K562 (cell line): ENCODE results near the gene ESR2. TPM values are rescaled to one million over a fixed set of nuclear protein-coding genes. Genes with fewer than 3 reads are reported as not detected.
A peak's percentile ranks its signal among the peaks of the same experiment; 100 is the strongest.

ENCODE experiments used
- ATAC-seq: fragments of 200-7000 bp; cut with Tn5 transposase; 3 replicates; pipeline ENCODE4 v1.9.1; 2020; ENCODE audit warnings: moderate library complexity
- BruUV-seq: library from RNA; stranded (reverse); fragments of 400-500 nt; replicated peaks from 2 replicates; lab custom pipeline; 2021; lab: Mats Ljungman, UMichigan
- CTCF ChIA-PET: fragments of 300-600 bp; formaldehyde crosslinking; extraction: SDS; loops from one replicate; lab custom pipeline; 2021; ENCODE audit warnings: low intra/inter-chr PET ratio; lab: Yijun Ruan, JAX
- POLR2A ChIA-PET: fragments of 300-600, 350-650 bp; sonication (Branson Sonifier 250); formaldehyde crosslinking; extraction: SDS; loops from one replicate; lab custom pipeline; 2021; ENCODE audit warnings: antibody characterized with exemption, inconsistent platforms; lab: Yijun Ruan, JAX
- DNase-seq, 4 experiments: peaks; one replicate each; pipeline versions ENCODE4 v3.0.0 to v3.0.0-alpha.2; 2011 to 2018; ENCODE audit warnings: low spot score in 3 of 4, mixed read lengths in 3 of 4; ENCODE audit errors: extremely low read depth in 1 of 4
- FAIRE-seq: peaks from 2 replicates; lab custom pipeline; 2011; peaks lifted over from hg19 to GRCh38; lab: Jason Lieb, UNC
- H2AFZ ChIP-seq: 2 replicates; pipeline ENCODE4 v1.6.0; 2011; ENCODE audit warnings: low read depth, low read length, control low read depth, inconsistent platforms
- H3K27ac ChIP-seq: fragments of 200-600 bp; 3 replicates; pipeline ENCODE4 v1.8.0; 2011; ENCODE audit warnings: low read depth, mild to moderate bottlenecking, control low read depth, inconsistent platforms, low read length, moderate library complexity, mixed read lengths; ENCODE audit errors: extremely low read depth
- H3K27me3 ChIP-seq, 2 experiments: fragments of 300-600 bp in 1 of 2; 2 replicates in 1 of 2; 3 replicates in 1 of 2; pipeline versions ENCODE4 v1.6.0 to v1.8.0; 2011; ENCODE audit warnings: inconsistent platforms in 2 of 2, low read length in 2 of 2, mild to moderate bottlenecking in 1 of 2, mixed read lengths in 1 of 2, moderate library complexity in 1 of 2; ENCODE audit not compliant: control insufficient read depth in 2 of 2, insufficient read depth in 2 of 2
- H3K36me3 ChIP-seq: fragments of 300-600 bp; 3 replicates; pipeline ENCODE4 v1.8.0; 2011; ENCODE audit warnings: mild to moderate bottlenecking, low read length, inconsistent platforms; ENCODE audit not compliant: control insufficient read depth, insufficient read depth
- H3K4me1 ChIP-seq, 2 experiments: fragments of 200-600 bp in 1 of 2; replicated peaks in 1 of 2; 2 replicates in 1 of 2; 3 replicates in 1 of 2; pipeline versions ENCODE4 v1.5.1 to v1.8.0; 2011; ENCODE audit warnings: inconsistent platforms in 2 of 2, low read length in 2 of 2, mild to moderate bottlenecking in 1 of 2, mixed read lengths in 1 of 2, moderate library complexity in 1 of 2; ENCODE audit not compliant: control insufficient read depth in 2 of 2, insufficient read depth in 2 of 2
- H3K4me2 ChIP-seq: 2 replicates; pipeline ENCODE4 v1.6.1; 2011; ENCODE audit warnings: low read length, control low read depth, inconsistent platforms, mixed read lengths; ENCODE audit not compliant: insufficient read depth
- H3K4me3 ChIP-seq: fragments of 200-600 bp; sonication (generic), shearing (Covaris generic); 2 replicates; pipeline ENCODE4 v1.5.1; 2016; ENCODE audit warnings: control low read depth, inconsistent platforms
- H3K79me2 ChIP-seq: fragments of 200-600 bp; 3 replicates; pipeline ENCODE4 v1.8.0; 2011; ENCODE audit warnings: low read length, inconsistent platforms; ENCODE audit not compliant: control insufficient read depth, insufficient read depth
- H3K9ac ChIP-seq, 2 experiments: 2 replicates each; pipeline versions ENCODE4 v1.6.0 to v1.6.1; 2011; ENCODE audit warnings: low read depth in 2 of 2, low read length in 2 of 2, control low read depth in 1 of 2, inconsistent platforms in 1 of 2, mild to moderate bottlenecking in 1 of 2, mixed read lengths in 1 of 2; ENCODE audit not compliant: insufficient read depth in 1 of 2
- H3K9me1 ChIP-seq: one replicate; pipeline ENCODE4 v1.6.0; 2011; ENCODE audit warnings: inconsistent platforms, mild to moderate bottlenecking, low read length, moderate library complexity; ENCODE audit not compliant: control insufficient read depth, insufficient read depth
- H3K9me3 ChIP-seq: replicated peaks from 2 replicates; pipeline ENCODE4 v1.5.1; 2011; ENCODE audit warnings: low read depth, low read length, inconsistent platforms; ENCODE audit not compliant: control insufficient read depth, insufficient read depth
- H4K20me1 ChIP-seq: replicated peaks from 2 replicates; pipeline ENCODE4 v1.6.1; 2011; ENCODE audit warnings: low read length, inconsistent platforms, mixed read lengths; ENCODE audit not compliant: control insufficient read depth, insufficient read depth
- EP300 ChIP-seq: IDR thresholded peaks from 2 replicates; pipeline ENCODE4 v1.6.1; 2012; ENCODE audit warnings: low read length, improper control_type of control experiment
- FOXP1 ChIP-seq: sonication (generic); formaldehyde crosslinking; IDR thresholded peaks from 2 replicates; pipeline ENCODE4 v1.8.0; 2022; ENCODE audit warnings: mild to moderate bottlenecking, missing genetic modification reagents
- MAFG ChIP-seq: fragments of 450-650 bp; conservative IDR thresholded peaks from 2 replicates; pipeline ENCODE4 v1.6.1; 2016; ENCODE audit warnings: missing genetic modification characterization, missing compliant biosample characterization
- MTA2 ChIP-seq: fragments of 450-650 bp; IDR thresholded peaks from 2 replicates; pipeline ENCODE4 v1.6.1; 2016; ENCODE audit warnings: low read depth
- MTA3 ChIP-seq: fragments of 450-650 bp; formaldehyde crosslinking; IDR thresholded peaks from 2 replicates; pipeline ENCODE4 v1.6.1; 2017; ENCODE audit warnings: mild to moderate bottlenecking, borderline replicate concordance
- MYBL2 ChIP-seq, 2 experiments: fragments of 450-650 bp in 1 of 2; sonication (generic) in 1 of 2; formaldehyde crosslinking in 1 of 2; IDR thresholded peaks; 2 replicates each; pipeline versions ENCODE4 v1.6.1 to v1.8.1; 2017 to 2022; ENCODE audit warnings: borderline replicate concordance in 1 of 2, inconsistent platforms in 1 of 2, low read depth in 1 of 2, mild to moderate bottlenecking in 1 of 2, missing genetic modification reagents in 1 of 2, moderate library complexity in 1 of 2
- NFE2 ChIP-seq: IDR thresholded peaks from 2 replicates; pipeline ENCODE4 v1.6.1; 2014; ENCODE audit warnings: antibody characterized with exemption, low read depth
- NFE2L1 ChIP-seq: fragments of 450-650 bp; IDR thresholded peaks from 2 replicates; pipeline ENCODE4 v1.6.1; 2016; ENCODE audit warnings: missing genetic modification characterization, low read depth, mild to moderate bottlenecking, missing compliant biosample characterization, moderate library complexity, borderline replicate concordance
- NR3C1 ChIP-seq: sonication (generic); formaldehyde crosslinking; IDR thresholded peaks from 2 replicates; pipeline ENCODE4 v1.8.1; 2022; ENCODE audit warnings: missing genetic modification reagents
- PRDM10 ChIP-seq: fragments of 450-650 bp; IDR thresholded peaks from 2 replicates; pipeline ENCODE4 v1.6.1; 2018; ENCODE audit not compliant: partially characterized antibody
- RAD21 ChIP-seq, 2 experiments: fragments of 250-450 bp in 1 of 2; fragments of 450-650 bp in 1 of 2; sonication (Bioruptor Pico) in 1 of 2; formaldehyde crosslinking in 1 of 2; IDR thresholded peaks in 1 of 2; conservative IDR thresholded peaks in 1 of 2; 2 replicates each; pipeline versions ENCODE4 v1.4.0 to v1.8.0; 2020 to 2022; ENCODE audit warnings: mild to moderate bottlenecking in 2 of 2, moderate library complexity in 1 of 2
- SP1 ChIP-seq: sonication (generic); formaldehyde crosslinking; IDR thresholded peaks from 2 replicates; pipeline ENCODE4 v1.8.1; 2022; ENCODE audit warnings: mild to moderate bottlenecking, missing genetic modification reagents
- XRCC5 ChIP-seq: fragments of 200-400 bp; formaldehyde crosslinking; IDR thresholded peaks from 2 replicates; pipeline ENCODE4 v1.6.1; 2017; ENCODE audit warnings: low read depth, mild to moderate bottlenecking, low read length
- ZFX ChIP-seq: sonication (generic); formaldehyde crosslinking; IDR thresholded peaks from 2 replicates; pipeline ENCODE4 v1.8.0; 2022; ENCODE audit warnings: mild to moderate bottlenecking, missing genetic modification reagents, moderate library complexity
- WGBS: fragments of 100-300 bp; shearing (Covaris generic); methylation state at CpG from one replicate; pipeline ENCODE4 v1.1.6; 2016; ENCODE audit warnings: low coverage, mixed read lengths; ENCODE audit not compliant: insufficient coverage; ENCODE audit errors: missing lambda C conversion rate; 5-methylcytosine and 5-hydroxymethylcytosine counted together
- in situ Hi-C: fragments of 300-500 bp; cut with MboI; formaldehyde crosslinking; loops from 4 replicates; pipeline ENCODE4 v1.15.0; 2018; ENCODE audit warnings: inconsistent platforms, mixed read lengths
- intact Hi-C: fragments of 100-400 bp; cut with micrococcal nuclease; formaldehyde crosslinking; loops from 2 replicates; pipeline ENCODE4 v1.14.2; 2022
- polyA plus RNA-seq, 8 experiments: library from polyadenylated mRNA; depleted of rRNA in 4 of 8; stranded (reverse) in 5 of 8; unstranded in 3 of 8; fragments of >200 nt; fragmentation: Nextera tagmentation in 2 of 8; fragmentation: Illumina TruSeq in 1 of 8; extraction: Ambion mirVana in 2 of 8; extraction: Trizol in 1 of 8; gene quantifications; 2 replicates each; pipeline versions ENCODE4 v1.2.1 to v1.2.3, GENCODE V29; 2011 to 2014; ENCODE audit warnings: inconsistent platforms in 1 of 8, missing spikeins in 1 of 8
- total RNA-seq, 7 experiments: library from RNA; depleted of rRNA in 6 of 7; stranded (reverse); fragments of >200 nt in 6 of 7; fragmentation: Illumina TruSeq in 2 of 7; extraction: Trizol in 2 of 7; gene quantifications; 2 replicates each; pipeline versions ENCODE4 v1.2.1 to v1.2.3, GENCODE V29; 2011 to 2021; ENCODE audit warnings: low replicate concordance in 1 of 7

Gene ESR2
- total and polyA plus RNA-seq, 9 of the 15 experiments (the other 6 are each of a cell fraction or from before 2014, with no cell fraction given), result 0.07 to 3.8 (median 2.0) TPM

DNA sequence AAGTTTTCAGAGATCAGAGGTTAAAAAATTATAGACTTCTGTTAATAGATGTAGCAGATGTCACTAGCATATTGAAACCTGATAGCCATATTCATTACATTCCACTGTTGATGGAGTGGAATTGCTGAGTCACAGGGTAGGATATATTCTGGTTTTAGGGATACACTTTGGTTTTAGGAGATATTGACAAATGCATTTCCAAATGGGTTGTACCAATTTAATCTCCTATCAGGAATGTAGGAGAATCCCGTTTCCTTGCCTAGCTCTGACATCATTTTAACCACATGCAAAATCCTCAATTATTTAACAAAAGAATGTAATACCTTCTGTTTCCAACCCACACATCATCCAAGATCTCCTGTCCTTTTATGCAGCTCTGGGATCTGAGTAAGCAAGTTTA is 30.7 kb upstream of the ESR2 start:
- Histone ChIP-seq H3K9me1 (no peaks in the 10 kb centered on the region), H3K9me3 (no peaks in the 10 kb centered on the region), H3K9ac (no peak overlapping the region), H3K79me2 (no peaks in the 10 kb centered on the region), H3K36me3 (no peaks in the 10 kb centered on the region), H3K4me3 (no peak overlapping the region), H2AFZ (no peak overlapping the region), H4K20me1 (no peaks in the 10 kb centered on the region), H3K4me2 (no peak overlapping the region), H3K27me3 (no peaks in the 10 kb centered on the region), H3K27ac (no peak overlapping the region), H3K4me1 (no peaks in the 10 kb centered on the region)
- BruUV-seq, result no TSS peak
- TF ChIP-seq MAFG (tag), result peak; percentile 61
- TF ChIP-seq EP300, result no peak
- TF ChIP-seq NR3C1 (CRISPR knock-in tag), result no peak
- TF ChIP-seq NFE2L1, result peak; percentile 57; the same call in 1 of the 2 replicates
- no peak for TF ChIP-seq FOXP1 (CRISPR knock-in tag)
- peak; percentile 61 for TF ChIP-seq NFE2
- no peak for TF ChIP-seq MTA2
- no peak for TF ChIP-seq SP1 (CRISPR knock-in tag)
- peak; percentile 30 for TF ChIP-seq PRDM10
- no peak for TF ChIP-seq MTA3
- TF ChIP-seq MYBL2 (IDR thresholded peaks at IDR 0.05; ENCODE audit: low read depth), result no peak
- no peak for TF ChIP-seq MYBL2 (CRISPR knock-in tag; IDR thresholded peaks at IDR 0.05; ENCODE audit: borderline replicate concordance)
- TF ChIP-seq XRCC5, result no peak
- no peak for TF ChIP-seq RAD21 (CRISPR knock-in tag; conservative IDR thresholded peaks at IDR 0.05 in 1 of 2, IDR thresholded peaks at IDR 0.05 in 1 of 2)
- no peak for TF ChIP-seq ZFX
- WGBS, result 25% methylated on average over 1 of the region's 1 CpG
- intact Hi-C loops (no loop called here), in situ Hi-C loops (loop anchor here (25.0 kb wide), 2 partner anchors 313 to 938 kb away; no protein-coding TSS in a partner anchor)
- CTCF ChIA-PET, result no interaction called here
- POLR2A ChIA-PET, result no interaction called here
- no peak for FAIRE-seq
- no peak for ATAC-seq
- no peak for DNase-seq
